Activated CD4-positive, alpha-beta T cell treated with anti-CD3 and anti-CD28 coated beads, Interleukin-2, amount 10 ng/mL, durations not matched to agents 24 days and 14 days (primary cell): ENCODE data around the gene CZIB. TPM values are rescaled to one million over a fixed set of nuclear protein-coding genes. Genes with fewer than 3 reads are reported as not detected.
A peak's percentile ranks its signal among the peaks of the same experiment; 100 is the strongest.

Source experiments
- DNase-seq: peaks from one replicate; pipeline ENCODE4 v3.0.0; 2022
- H3K27ac Mint-ChIP-seq: one replicate; pipeline ENCODE4 v1.8.0; 2022; ENCODE audit warnings: mild to moderate bottlenecking, mixed read lengths
- H3K27me3 Mint-ChIP-seq: one replicate; pipeline ENCODE4 v1.8.0; 2022; ENCODE audit warnings: mixed read lengths
- H3K36me3 Mint-ChIP-seq: one replicate; pipeline ENCODE4 v1.8.0; 2022; ENCODE audit warnings: low read depth, mild to moderate bottlenecking, mixed read lengths
- H3K4me1 Mint-ChIP-seq: one replicate; pipeline ENCODE4 v1.8.0; 2021; ENCODE audit warnings: mixed read lengths
- H3K4me3 Mint-ChIP-seq: one replicate; pipeline ENCODE4 v1.8.0; 2022; ENCODE audit warnings: mild to moderate bottlenecking, moderate library complexity, mixed read lengths
- H3K9me3 Mint-ChIP-seq: one replicate; pipeline ENCODE4 v1.8.0; 2021; ENCODE audit warnings: mixed read lengths
- intact Hi-C: fragments of 100-400 bp; cut with micrococcal nuclease; formaldehyde crosslinking; loops from one replicate; pipeline ENCODE4 v1.15.1; 2023
- total RNA-seq: library from RNA; stranded (reverse); gene quantifications from 2 replicates; pipeline ENCODE4 v1.2.3, GENCODE V29; 2022

The CZIB gene
- total RNA-seq = 44.7 and 44.9 TPM in 2 replicates

DNA sequence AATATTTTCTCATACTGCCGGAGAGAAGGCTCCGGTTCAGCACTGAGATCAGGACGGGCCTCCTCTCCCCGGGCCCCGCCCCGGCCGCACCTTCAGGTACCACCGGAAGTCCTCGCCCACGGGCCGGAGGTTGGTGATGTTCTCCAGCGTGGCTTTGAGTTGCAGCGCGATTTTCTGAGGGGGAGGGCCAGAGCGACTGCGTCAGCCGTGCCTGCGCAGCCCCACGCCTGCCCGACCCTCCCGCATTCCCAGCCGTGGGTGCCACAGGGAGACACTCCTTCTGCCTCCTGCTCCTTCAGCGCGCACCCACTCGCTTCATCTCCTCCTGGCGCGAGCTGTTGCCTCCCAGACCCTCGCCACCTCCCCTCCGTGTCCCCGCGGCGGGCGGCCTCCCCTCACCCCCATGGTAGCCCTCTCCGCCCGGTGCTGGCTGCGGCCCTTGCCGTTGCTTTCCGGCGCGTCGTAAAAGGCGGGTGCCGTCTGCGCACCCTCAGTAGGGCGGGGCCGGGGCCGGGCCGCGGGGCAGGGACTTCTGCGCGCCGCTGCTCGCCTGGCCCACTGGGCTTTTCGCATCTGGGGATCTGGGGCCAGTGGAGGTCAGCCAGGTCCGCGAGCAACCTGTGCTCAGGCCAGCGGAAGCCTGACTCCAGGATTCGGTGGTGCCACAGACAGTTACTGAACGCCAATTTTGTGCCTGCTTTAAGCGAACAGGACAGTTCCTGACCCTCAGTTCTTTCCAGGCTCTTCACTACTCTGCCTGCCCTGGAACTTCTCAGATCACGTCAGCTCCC lies at the start of gene CZIB:
Gene CZIB, minus strand, starts transcription at position 464 of the 791 bp plus-strand sequence. Its CDS starts 59 bp downstream, at position 405.
- H3K27ac Mint-ChIP-seq = peak within 1 kb of the TSS; percentile 97
- intact Hi-C loops = loop anchor here (1.0 kb wide), 3 partner anchors 18 to 107 kb away; partner anchors contain the start of genes CPT2 and MAGOH

DNA sequence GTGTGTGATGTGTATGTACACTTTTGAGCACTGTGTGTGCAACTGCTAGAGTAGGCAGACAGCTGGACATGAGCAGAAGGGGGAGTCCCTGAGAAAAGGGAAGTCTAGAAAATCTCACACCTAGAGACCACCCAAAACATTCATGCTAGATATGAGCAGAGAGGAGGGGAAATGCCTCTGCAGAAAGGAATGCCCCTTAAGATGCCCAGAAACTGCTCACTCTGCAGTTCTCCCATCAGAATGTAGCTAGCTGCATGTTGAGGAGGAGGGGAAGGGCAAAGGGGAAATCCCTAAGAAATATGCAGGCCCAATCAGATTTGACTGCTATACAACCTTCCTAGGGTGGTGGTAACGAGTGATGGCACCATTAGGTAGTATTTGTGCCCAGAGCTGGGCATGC lies 49.7 kb upstream of the CZIB start:
- no peak for DNase-seq
- no peak overlapping the region for H3K4me3 Mint-ChIP-seq
- no peak overlapping the region for H3K27ac Mint-ChIP-seq
- H3K36me3 Mint-ChIP-seq = peaks cover 51% of the 10 kb centered on the region
- no peaks in the 10 kb centered on the region for H3K27me3 Mint-ChIP-seq
- intact Hi-C loops = no loop called here
- H3K4me1 Mint-ChIP-seq = peaks cover 2% of the 10 kb centered on the region
- H3K9me3 Mint-ChIP-seq = no peaks in the 10 kb centered on the region

More for the DNA sequence above, at the start of gene CZIB:
- peak; percentile 99 for DNase-seq
- Mint-ChIP-seq H3K36me3 (peaks cover 17% of the 10 kb centered on the region), H3K4me1 (peaks cover 23% of the 10 kb centered on the region), H3K27me3 (no peaks in the 10 kb centered on the region), H3K4me3 (peak within 1 kb of the TSS; percentile 94), H3K9me3 (no peaks in the 10 kb centered on the region)

DNA sequence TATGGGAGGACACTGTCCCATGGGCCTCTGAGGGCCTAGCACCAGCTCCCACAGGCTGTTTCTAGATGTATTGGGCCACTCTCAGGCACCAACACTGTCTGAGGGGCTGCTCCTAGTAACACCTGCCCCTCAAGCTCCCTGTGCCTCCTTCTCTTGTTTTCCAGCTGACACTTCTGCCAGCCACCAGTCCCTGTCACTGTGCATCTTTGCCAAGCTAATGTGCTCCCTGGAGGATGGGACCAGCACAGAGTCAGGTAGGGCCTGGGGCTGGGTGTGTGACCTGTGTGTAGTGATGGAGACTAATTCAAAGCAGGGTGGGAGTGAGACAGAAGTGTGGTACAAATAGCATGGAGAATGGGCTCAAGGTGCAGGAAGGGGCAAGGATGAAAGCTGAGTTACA lies 47.3 kb upstream of the CZIB start:
- Mint-ChIP-seq H3K4me1 (peaks cover 2% of the 10 kb centered on the region), H3K9me3 (no peaks in the 10 kb centered on the region), H3K4me3 (no peak overlapping the region), H3K27ac (no peak overlapping the region), H3K36me3 (peaks cover 56% of the 10 kb centered on the region), H3K27me3 (no peaks in the 10 kb centered on the region)
- no peak for DNase-seq
- intact Hi-C loops = no loop called here

DNA sequence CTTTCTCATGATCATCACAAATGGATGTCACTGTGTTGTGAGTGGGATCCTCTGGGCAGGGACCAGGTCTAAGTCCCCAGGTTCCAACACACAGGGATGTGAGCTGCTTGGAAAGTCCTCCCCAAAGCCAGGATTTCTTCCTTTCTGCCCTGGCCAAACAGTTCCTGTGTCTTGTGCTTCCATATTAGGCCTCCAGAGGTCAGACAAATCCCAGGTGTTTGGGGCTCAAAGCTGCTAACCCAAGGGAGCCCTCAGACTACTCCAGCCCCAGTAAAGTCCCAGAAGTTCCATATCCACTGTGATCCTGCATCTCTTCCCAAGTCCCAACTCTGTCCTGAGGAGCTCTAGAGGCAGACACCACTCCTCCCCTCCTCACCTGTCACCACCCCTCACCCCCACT lies 45.6 kb upstream of the CZIB start:
- intact Hi-C loops = no loop called here
- DNase-seq = no peak
- Mint-ChIP-seq H3K27me3 (no peaks in the 10 kb centered on the region), H3K9me3 (no peaks in the 10 kb centered on the region), H3K27ac (no peak overlapping the region), H3K4me3 (no peak overlapping the region), H3K4me1 (peaks cover 2% of the 10 kb centered on the region), H3K36me3 (peaks cover 60% of the 10 kb centered on the region)

DNA sequence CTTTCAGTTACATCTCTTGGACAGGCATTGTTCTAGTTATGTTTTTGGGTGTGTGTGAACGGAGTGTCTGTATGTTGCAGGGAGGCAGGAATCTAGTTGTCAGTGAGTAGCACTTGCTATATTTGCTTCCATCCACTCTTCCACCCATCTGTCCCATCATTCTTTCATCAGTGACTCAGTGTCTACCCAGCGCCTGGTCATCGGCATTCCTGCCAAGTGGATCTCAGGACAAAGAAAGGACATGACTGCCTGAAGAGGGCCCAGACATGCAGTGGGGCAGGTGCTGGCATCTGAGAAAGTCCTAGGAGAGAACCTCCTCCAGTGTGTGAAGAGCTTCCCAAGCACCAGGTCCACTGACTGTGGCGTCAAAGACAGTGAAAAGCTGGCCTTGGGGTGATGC lies 45.1 kb upstream of the CZIB start:
- Mint-ChIP-seq H3K36me3 (peaks cover 62% of the 10 kb centered on the region), H3K4me3 (no peak overlapping the region), H3K27ac (no peak overlapping the region)

DNA sequence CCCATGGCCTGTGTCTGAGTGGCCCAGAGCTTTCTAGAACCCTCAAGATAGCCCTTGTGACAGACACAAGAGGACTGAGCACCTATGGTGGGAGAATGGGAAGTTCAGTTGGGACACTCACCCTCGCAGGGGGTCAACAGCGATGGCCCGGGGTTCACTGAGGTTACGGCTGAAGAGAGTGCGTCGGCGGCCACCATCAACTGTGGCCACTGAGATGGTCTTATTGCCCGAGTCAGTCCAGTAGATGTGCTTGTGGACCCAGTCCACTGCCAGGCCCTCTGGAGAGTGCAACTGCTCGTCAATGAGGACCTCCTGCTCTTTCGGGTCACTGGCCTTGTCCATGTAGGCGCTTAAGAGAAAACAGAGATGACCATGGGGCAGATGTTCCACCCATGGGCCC lies 43.6 kb upstream of the CZIB start:
- Mint-ChIP-seq H3K9me3 (no peaks in the 10 kb centered on the region), H3K4me1 (no peaks in the 10 kb centered on the region), H3K36me3 (peaks cover 65% of the 10 kb centered on the region), H3K4me3 (no peak overlapping the region), H3K27ac (no peak overlapping the region), H3K27me3 (no peaks in the 10 kb centered on the region)
- intact Hi-C loops = no loop called here
- DNase-seq = no peak

More for the DNA sequence above, 45.1 kb upstream of the CZIB start:
- Mint-ChIP-seq H3K27me3 (no peaks in the 10 kb centered on the region), H3K4me1 (peaks cover 2% of the 10 kb centered on the region), H3K9me3 (no peaks in the 10 kb centered on the region)
- intact Hi-C loops = no loop called here
- DNase-seq = no peak

DNA sequence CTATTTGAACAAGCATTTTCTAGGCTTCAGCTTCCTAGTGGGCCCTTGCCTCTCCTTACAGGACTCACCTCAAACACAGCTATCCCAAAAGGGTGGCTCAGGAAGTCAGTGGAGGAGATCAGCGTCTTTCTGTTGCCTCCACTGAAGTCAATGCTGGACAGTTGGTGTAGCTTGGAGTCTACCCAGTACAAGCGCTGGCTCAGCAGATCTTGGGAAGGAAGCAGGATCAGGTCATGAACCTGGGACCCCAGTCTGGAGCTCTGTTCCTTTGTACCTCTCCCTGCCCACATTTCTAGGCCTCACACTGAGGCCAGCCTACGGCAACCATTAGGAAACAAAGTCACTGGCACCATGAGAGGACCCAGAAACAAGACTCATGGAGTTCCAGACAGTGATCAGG lies 41.6 kb upstream of the CZIB start:
- no peak for DNase-seq
- H3K9me3 Mint-ChIP-seq = no peaks in the 10 kb centered on the region
- H3K27me3 Mint-ChIP-seq = no peaks in the 10 kb centered on the region
- H3K4me1 Mint-ChIP-seq = no peaks in the 10 kb centered on the region
- no peak overlapping the region for H3K27ac Mint-ChIP-seq
- intact Hi-C loops = no loop called here
- no peak overlapping the region for H3K4me3 Mint-ChIP-seq
- H3K36me3 Mint-ChIP-seq = peaks cover 76% of the 10 kb centered on the region

DNA sequence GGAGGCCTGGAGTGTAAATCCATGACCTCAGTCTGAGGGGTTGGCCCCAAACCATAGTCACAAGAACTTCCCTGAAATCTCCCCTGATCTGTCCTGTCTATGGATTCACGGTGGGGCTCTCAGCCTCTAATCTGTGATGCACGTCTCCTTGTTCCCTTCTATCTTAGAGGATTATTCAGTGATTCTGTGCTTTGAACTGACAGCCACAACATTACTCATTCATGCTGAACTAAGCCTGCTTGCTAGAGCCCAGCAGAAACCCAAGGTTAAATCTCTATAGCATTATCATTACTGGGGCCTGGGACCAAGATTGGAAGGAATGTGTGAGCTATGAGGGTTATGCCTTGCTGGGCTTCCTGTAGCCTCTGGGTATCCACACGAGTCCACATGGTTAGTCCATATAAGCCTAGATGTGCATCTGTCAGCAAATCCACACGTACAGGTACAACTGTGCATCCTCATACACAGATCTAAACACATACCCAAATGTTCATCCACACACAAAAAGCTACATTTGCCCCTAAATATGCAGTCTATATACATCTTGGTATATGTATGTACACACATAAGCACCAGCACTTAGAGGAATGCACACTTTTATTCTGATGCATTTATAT lies 40.3 kb upstream of the CZIB start:
- H3K9me3 Mint-ChIP-seq = no peaks in the 10 kb centered on the region
- intact Hi-C loops = no loop called here
- no peak overlapping the region for H3K27ac Mint-ChIP-seq

DNA sequence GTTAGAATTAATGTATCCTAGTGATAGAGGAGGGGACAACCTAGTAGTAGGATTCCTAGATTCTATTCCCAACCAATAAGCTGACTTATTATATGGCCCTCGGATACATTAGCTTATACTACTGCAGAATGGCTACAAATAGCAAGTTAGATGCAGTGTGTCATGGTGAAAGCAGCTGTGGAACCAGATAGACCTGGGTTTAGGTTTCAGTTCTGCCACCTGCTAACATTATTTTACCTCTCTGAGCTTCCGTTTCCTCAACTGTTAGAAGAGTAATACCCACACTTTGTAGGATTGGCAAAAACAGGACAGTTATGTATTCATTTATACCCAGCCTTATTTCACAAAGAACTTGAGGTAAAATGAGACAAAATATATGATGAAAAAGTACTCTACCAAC lies 39.5 kb upstream of the CZIB start:
- DNase-seq = no peak
- Mint-ChIP-seq H3K9me3 (no peaks in the 10 kb centered on the region), H3K4me3 (no peak overlapping the region), H3K27me3 (no peaks in the 10 kb centered on the region), H3K27ac (no peak overlapping the region), H3K36me3 (peaks cover 70% of the 10 kb centered on the region), H3K4me1 (no peaks in the 10 kb centered on the region)
- intact Hi-C loops = no loop called here

More for the DNA sequence above, 40.3 kb upstream of the CZIB start:
- H3K27me3 Mint-ChIP-seq = no peaks in the 10 kb centered on the region
- no peak overlapping the region for H3K4me3 Mint-ChIP-seq
- no peak for DNase-seq
- H3K4me1 Mint-ChIP-seq = no peaks in the 10 kb centered on the region
- H3K36me3 Mint-ChIP-seq = peaks cover 74% of the 10 kb centered on the region

DNA sequence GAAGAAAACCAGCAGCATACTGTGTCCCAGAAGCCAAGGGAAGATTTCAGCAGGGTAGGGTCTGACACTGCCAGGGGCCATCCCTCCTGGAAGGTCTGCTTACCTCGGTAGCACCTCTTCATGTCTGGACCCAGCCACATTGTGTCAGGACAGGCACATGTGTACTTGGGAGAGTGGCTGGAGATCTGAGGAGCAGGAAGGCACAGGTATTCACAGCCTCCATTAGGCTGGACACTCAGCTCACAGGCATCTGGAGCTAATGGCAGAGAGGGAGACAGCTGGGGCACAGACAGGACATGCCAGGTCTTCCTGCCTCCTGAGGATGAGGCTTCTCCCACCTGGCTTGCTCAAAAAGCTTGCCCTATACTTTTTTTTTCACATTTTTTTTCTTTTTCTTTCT lies 37.8 kb upstream of the CZIB start:
- H3K36me3 Mint-ChIP-seq = peaks cover 69% of the 10 kb centered on the region
- H3K27me3 Mint-ChIP-seq = no peaks in the 10 kb centered on the region
- H3K4me3 Mint-ChIP-seq = no peak overlapping the region
- no peaks in the 10 kb centered on the region for H3K4me1 Mint-ChIP-seq
- intact Hi-C loops = no loop called here
- H3K9me3 Mint-ChIP-seq = no peaks in the 10 kb centered on the region
- DNase-seq = no peak
- peak overlapping the region; percentile 34 for H3K27ac Mint-ChIP-seq

DNA sequence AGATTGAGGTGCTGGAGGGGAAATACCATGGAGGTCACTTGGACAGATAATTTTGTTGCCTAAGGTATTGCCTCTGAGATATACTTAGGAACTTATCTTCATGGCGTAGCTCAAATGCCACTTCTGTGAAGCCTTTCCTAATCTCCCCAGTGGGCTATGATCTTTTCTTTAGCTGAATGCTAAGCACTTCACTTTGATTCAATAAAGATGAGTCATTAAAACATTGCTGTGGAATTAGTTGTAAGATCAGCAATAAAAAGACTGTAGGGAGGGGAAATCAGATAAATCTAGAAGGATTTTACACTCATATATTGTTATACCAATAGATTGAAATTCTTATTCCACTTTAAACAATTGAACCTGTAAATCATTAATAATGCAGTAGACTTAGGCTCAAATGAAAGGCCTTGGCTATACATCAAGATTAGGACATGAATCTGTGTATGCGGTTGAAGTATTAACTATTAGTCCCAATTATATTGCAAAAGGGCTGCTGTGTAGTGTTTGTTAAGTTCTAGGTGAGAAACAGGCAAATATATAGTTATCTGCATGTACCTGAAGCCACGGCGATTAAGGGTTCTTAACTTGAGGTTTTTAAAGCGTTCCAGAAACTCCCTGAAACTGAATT lies 37.1 kb upstream of the CZIB start:
- no peak overlapping the region for H3K4me3 Mint-ChIP-seq
- no peaks in the 10 kb centered on the region for H3K9me3 Mint-ChIP-seq
- no peak for DNase-seq
- H3K27ac Mint-ChIP-seq = no peak overlapping the region
- no peaks in the 10 kb centered on the region for H3K27me3 Mint-ChIP-seq
- intact Hi-C loops = no loop called here
- H3K36me3 Mint-ChIP-seq = peaks cover 66% of the 10 kb centered on the region
- H3K4me1 Mint-ChIP-seq = no peaks in the 10 kb centered on the region

DNA sequence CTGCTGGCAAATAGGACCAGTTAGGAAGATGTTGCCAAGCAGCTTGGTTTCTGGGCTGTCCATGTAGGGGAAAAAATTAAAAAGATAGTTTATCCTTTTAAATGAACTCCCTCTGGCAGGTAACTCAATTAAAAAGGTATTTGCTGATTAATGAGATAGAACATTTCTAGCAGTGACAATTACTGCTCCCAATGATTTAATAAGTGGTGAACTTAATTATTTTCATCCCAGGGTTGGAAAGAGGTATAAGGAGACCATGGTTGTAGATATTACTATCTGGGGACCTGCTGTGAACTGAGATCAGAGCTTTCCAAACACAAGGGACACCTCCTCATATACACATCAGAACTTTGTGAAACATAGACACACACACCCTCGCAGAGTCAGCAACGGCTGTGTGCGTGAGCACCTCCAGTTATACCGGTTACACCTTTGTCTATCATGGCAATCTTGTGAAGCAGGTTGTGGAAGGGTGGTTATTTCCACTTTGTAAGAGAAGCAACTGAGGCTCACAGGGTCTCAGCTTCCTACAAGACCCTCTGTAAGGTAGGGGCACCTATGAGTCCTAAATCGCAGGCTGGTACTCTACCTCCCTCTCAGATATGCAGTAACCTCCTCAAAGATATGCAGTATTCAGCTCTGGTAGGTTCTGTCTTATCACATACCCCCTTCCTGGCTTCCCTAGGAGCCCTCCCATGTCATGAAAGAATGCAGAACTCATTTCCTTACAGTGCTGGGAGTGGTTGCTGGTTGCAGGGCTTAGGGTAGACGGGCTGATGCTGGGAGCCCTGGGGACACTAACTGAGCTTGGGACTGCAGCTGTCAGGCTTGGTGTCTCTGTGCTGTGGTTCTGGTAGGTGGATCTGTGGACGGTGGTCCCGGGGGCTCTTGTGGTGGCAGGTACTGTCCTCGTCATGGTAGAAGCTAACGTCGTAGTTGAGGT lies 36.3 kb upstream of the CZIB start:
- H3K4me3 Mint-ChIP-seq = no peak overlapping the region
- H3K27me3 Mint-ChIP-seq = no peaks in the 10 kb centered on the region
- H3K36me3 Mint-ChIP-seq = peaks cover 65% of the 10 kb centered on the region
- H3K4me1 Mint-ChIP-seq = no peaks in the 10 kb centered on the region
- no peak for DNase-seq
- H3K27ac Mint-ChIP-seq = no peak overlapping the region
- intact Hi-C loops = no loop called here
- no peaks in the 10 kb centered on the region for H3K9me3 Mint-ChIP-seq

DNA sequence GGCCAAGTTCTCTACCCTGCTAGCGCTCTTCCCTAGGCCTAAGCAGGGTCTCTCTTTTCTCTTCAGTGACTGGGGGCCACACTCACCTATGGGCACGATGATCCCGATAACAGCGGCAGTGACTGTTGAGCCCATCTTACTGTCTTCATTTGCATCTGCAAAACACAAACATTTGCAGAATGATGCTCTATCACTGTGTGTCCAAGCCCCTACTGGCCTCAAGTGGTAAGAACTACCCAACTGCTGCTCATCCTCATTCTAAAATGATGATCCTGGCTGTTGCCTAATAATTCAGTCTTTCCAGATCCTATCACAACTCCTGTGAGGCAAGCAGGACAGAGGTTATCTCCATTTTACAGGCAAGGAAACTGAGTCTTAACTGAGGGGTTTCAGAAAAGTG lies 34.6 kb upstream of the CZIB start:
- no peaks in the 10 kb centered on the region for H3K27me3 Mint-ChIP-seq
- peaks cover 64% of the 10 kb centered on the region for H3K36me3 Mint-ChIP-seq
- H3K4me3 Mint-ChIP-seq = no peak overlapping the region
- H3K4me1 Mint-ChIP-seq = no peaks in the 10 kb centered on the region
- H3K27ac Mint-ChIP-seq = no peak overlapping the region
- no peak for DNase-seq
- H3K9me3 Mint-ChIP-seq = no peaks in the 10 kb centered on the region
- intact Hi-C loops = no loop called here
